HG02973 (cell line): ENCODE measurements around the gene AVPR1B.

Experiments used
- ATAC-seq: cut with Tn5 transposase; IDR thresholded peaks from one replicate; pipeline ENCODE4 v1.9.1; 2021; ENCODE audit warnings: moderate library complexity; ENCODE audit not compliant: unreplicated experiment

Gene AVPR1B

GRCh38 chr1:206112600-206113301 lies 4.4 kb downstream of the AVPR1B start:
- no peak for ATAC-seq

GRCh38 chr1:206111271-206111927 lies 5.8 kb downstream of the AVPR1B start:
- ATAC-seq = no peak

GRCh38 chr1:206110820-206111219 lies 6.4 kb downstream of the AVPR1B start:
- no peak for ATAC-seq

GRCh38 chr1:206110161-206110560 lies 7.0 kb downstream of the AVPR1B start:
- ATAC-seq = no peak

- no peak for ATAC-seq
Measured at GRCh38 chr1:206109718-206110117, 7.5 kb downstream of the AVPR1B start.

GRCh38 chr1:206108635-206109034 lies 8.6 kb downstream of the AVPR1B start:
- no peak for ATAC-seq

GRCh38 chr1:206107168-206107544 lies 10.0 kb downstream of the AVPR1B start:
- no peak for ATAC-seq

GRCh38 chr1:206106328-206107167 lies 10.6 kb downstream of the AVPR1B start:
- ATAC-seq = no peak

- no peak for ATAC-seq
Measured at GRCh38 chr1:206105464-206105995, 11.7 kb downstream of the AVPR1B start.

- no peak for ATAC-seq
Measured at GRCh38 chr1:206103979-206104378, 13.2 kb downstream of the AVPR1B start.

GRCh38 chr1:206102292-206102936 lies 14.8 kb downstream of the AVPR1B start:
- ATAC-seq = no peak

- ATAC-seq = no peak
Measured at GRCh38 chr1:206101351-206102045, 15.7 kb downstream of the AVPR1B start.

- ATAC-seq = no peak
Measured at GRCh38 chr1:206100226-206100815, 16.9 kb downstream of the AVPR1B start.

- ATAC-seq = no peak
Measured at GRCh38 chr1:206098242-206098919, 18.8 kb downstream of the AVPR1B start.

GRCh38 chr1:206097381-206097780 lies 19.8 kb downstream of the AVPR1B start:
- no peak for ATAC-seq

- no peak for ATAC-seq
Measured at GRCh38 chr1:206094024-206094423, 23.2 kb downstream of the AVPR1B start.

- ATAC-seq = no peak
Measured at GRCh38 chr1:206089341-206089740, 27.8 kb downstream of the AVPR1B start.

- ATAC-seq = no peak
Measured at GRCh38 chr1:206087091-206087490, 30.1 kb downstream of the AVPR1B start.

GRCh38 chr1:206083750-206084149 lies 33.4 kb downstream of the AVPR1B start:
- ATAC-seq = no peak
